ENCODE results near the gene PANK4. TPM values are rescaled to one million over a fixed set of nuclear protein-coding genes. Genes with fewer than 3 reads are reported as not detected.
A peak's percentile ranks its signal among the peaks of the same experiment; 100 is the strongest.

PANK4 gene
- polyA plus RNA-seq, 3 donors from 2014 or later: 9.1 to 23.3 (median 9.8) TPM

DNA sequence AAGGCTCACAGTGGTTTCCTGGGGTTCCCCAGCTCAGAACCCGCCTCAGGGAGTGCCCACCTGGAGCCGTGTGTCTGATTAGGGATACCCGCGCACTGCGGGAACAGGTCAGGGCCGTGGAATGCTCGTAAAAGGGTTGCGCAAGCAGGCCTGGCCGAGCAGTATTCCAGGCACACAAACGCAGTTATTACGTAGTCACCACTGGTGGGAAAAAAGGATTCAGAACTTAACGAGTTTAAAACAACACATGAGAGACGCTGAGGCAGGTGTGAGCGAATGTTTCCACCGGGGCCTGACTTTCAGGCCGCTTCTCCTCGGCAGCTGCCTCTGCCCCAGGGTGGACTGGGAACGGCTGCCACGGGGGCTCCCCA lies 32.1 kb downstream of the PANK4 start:
- Mint-ChIP-seq H3K27ac (peak overlapping the region in 5 of 6 donors; percentile 75 to 88 (median 77)), H3K4me1 (peaks cover 31 to 36% of the 10 kb centered on the region in 2 donors), H3K9me3 (no peaks in the 10 kb centered on the region)

DNA sequence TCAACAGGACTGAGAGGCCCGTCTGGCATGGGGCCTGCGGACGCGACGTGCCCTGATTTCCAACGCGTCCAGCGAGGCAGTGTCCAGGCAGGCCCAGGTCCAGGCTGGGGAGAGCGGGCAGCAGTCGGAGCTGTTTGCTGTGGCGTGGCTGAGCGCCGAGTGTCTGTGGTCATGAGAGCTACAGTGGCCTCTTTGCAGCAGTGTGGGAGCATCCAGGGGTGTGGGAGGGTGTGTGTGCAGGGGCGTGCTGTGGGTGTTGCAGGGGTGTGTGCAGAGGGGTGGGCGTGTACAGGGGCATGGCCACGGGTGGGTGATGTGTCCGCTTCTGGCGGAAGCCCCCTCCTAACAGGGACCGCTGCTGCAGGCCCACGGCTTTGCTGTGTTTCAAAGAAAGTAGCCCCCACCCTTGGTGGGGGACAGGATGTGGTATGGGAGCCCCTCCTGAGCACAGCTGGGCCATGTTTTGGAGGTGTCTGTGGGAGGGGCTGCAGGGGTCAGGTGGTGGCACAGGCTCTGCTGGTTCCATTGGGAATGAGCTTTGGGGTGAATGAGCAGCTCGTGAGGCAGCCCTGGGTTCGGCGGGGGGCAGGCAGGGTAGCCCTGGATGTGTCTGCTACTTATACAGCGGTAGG lies 32.6 kb downstream of the PANK4 start:
- H3K4me1 Mint-ChIP-seq: peaks cover 28 to 32% of the 10 kb centered on the region in 2 donors
- H3K4me3 Mint-ChIP-seq: peak overlapping the region in 4 of 5 donors; percentile 47 to 61 (median 52)
- peaks cover 0 to 4% (median 0%) of the 10 kb centered on the region in 3 donors for H3K27me3 Mint-ChIP-seq (ENCODE audit: low read depth in 3 of 3)

More for the DNA sequence above, 32.1 kb downstream of the PANK4 start:
- Mint-ChIP-seq H3K27me3 (ENCODE audit: low read depth in 3 of 3) (peaks cover 0 to 4% (median 0%) of the 10 kb centered on the region in 3 donors), H3K36me3 (peaks cover 0 to 9% (median 6%) of the 10 kb centered on the region in 3 donors), H3K4me3 (peak overlapping the region in 2 of 5 donors; percentile 47 to 61)
- no peak for DNase-seq

DNA sequence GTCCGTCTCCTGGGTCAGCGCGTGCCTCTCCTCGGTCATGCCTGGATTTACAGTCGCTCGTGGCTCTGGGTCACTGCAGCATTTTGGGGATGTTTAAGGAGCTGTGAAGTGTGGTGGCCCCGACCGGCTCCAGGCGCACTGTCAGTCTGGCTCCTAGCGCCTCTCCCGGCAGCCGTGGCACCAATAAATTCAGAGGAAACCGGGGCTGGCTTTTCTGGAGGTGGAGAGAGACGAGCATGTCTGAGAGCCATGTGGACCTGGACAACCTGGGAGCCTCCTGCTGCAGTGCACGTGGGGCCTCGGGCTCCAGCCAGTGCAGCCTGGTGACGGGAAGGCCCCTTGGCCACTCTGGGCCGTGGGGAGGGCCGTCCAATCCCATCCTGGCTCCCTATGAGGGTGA lies 33.2 kb downstream of the PANK4 start:
- Mint-ChIP-seq H3K36me3 (peaks cover 6 to 19% (median 17%) of the 10 kb centered on the region in 3 donors), H3K9me3 (peaks cover 0 to 4% (median 1%) of the 10 kb centered on the region in 6 donors), H3K27ac (peak overlapping the region in 1 of 6 donors; percentile 75), H3K4me3 (peak overlapping the region in 2 of 5 donors; percentile 21 to 61), H3K27me3 (ENCODE audit: low read depth in 3 of 3) (peaks cover 0 to 4% (median 0%) of the 10 kb centered on the region in 3 donors), H3K4me1 (peaks cover 28 to 32% of the 10 kb centered on the region in 2 donors)
- no peak for DNase-seq

More for the DNA sequence above, 32.6 kb downstream of the PANK4 start:
- peaks cover 2 to 14% (median 11%) of the 10 kb centered on the region in 3 donors for H3K36me3 Mint-ChIP-seq
- peak; percentile 37 to 42 (median 40) for DNase-seq
- H3K27ac Mint-ChIP-seq: peak overlapping the region; percentile 75 to 89 (median 82)
- peaks cover 0 to 3% (median 0%) of the 10 kb centered on the region in 6 donors for H3K9me3 Mint-ChIP-seq

DNA sequence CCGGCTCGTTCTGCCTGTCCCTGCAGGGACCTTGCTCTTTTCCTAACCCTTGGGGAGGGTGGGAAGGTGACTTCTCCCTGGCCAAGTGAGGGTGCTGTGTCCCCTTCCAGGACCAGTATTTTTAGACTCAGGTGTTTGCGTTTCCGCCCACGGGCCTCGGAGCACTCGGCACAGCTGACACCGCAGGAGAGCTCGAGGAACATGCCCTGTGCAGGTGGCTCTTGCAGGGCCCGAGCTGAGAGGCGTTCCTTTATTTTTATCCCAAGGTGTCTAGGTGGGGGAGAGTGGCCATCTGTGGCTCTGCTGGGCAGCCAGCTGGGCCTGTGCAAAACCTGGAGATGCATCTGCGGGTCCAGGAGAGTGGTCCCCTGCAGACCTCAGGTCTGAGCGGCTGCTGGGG lies 34.3 kb downstream of the PANK4 start:
- Mint-ChIP-seq H3K36me3 (peaks cover 10 to 24% (median 24%) of the 10 kb centered on the region in 3 donors), H3K4me3 (no peak overlapping the region), H3K4me1 (peaks cover 28 to 29% of the 10 kb centered on the region in 2 donors), H3K27ac (no peak overlapping the region), H3K9me3 (peaks cover 0 to 4% (median 1%) of the 10 kb centered on the region in 6 donors), H3K27me3 (ENCODE audit: low read depth in 3 of 3) (peaks cover 0 to 4% (median 3%) of the 10 kb centered on the region in 3 donors)
- DNase-seq: no peak

DNA sequence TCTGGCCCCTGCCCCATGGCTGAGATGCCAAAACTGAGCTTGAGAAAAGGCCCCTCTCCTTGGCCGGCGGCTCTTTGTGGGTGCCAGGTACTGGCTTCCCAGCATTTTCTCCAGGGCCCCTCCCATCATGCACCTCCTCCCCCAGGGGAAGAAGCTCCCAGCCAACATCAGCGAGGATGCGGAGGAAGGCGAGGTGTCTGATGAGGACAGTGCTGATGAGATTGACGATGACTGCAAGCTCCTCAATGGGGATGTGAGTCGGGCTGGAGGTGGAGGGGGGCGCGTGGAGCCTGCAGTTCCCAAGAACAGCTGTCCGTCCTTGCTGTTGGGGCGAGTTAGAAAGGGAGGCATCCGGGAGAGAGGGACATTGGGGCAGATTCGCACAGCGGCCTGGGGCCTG lies 36.8 kb downstream of the PANK4 start:
- Mint-ChIP-seq H3K4me3 (no peak overlapping the region), H3K36me3 (peaks cover 10 to 24% (median 24%) of the 10 kb centered on the region in 3 donors), H3K9me3 (peaks cover 0 to 4% (median 1%) of the 10 kb centered on the region in 6 donors), H3K27ac (no peak overlapping the region), H3K4me1 (peaks cover 15 to 16% of the 10 kb centered on the region in 2 donors), H3K27me3 (ENCODE audit: low read depth in 3 of 3) (peaks cover 0 to 4% (median 3%) of the 10 kb centered on the region in 3 donors)
- no peak for DNase-seq

DNA sequence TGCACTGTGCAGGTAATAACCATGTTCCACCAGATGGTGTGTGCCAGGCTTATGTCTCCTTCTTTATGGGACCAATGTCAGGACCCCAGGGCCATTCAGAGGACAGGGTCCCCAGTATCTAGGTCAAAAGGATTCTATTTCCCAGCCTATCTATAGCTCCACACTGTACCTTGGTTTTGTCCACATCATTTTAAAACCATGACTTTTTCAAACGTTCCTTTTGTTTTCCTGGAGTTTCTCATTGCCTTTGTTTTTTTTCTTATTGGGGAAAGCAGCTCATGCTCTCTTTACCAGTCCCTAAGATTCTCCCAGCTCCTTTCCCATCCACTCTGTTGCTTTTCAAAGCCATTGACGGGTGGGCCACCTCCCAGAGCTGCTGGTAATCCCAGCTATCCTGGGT lies 37.7 kb downstream of the PANK4 start:
- peaks cover 0 to 4% (median 1%) of the 10 kb centered on the region in 6 donors for H3K9me3 Mint-ChIP-seq
- H3K36me3 Mint-ChIP-seq: peaks cover 10 to 24% (median 24%) of the 10 kb centered on the region in 3 donors
- DNase-seq: no peak
- peaks cover 0 to 4% (median 3%) of the 10 kb centered on the region in 3 donors for H3K27me3 Mint-ChIP-seq (ENCODE audit: low read depth in 3 of 3)
- peaks cover 13 to 15% of the 10 kb centered on the region in 2 donors for H3K4me1 Mint-ChIP-seq
- no peak overlapping the region for H3K27ac Mint-ChIP-seq
- no peak overlapping the region for H3K4me3 Mint-ChIP-seq

DNA sequence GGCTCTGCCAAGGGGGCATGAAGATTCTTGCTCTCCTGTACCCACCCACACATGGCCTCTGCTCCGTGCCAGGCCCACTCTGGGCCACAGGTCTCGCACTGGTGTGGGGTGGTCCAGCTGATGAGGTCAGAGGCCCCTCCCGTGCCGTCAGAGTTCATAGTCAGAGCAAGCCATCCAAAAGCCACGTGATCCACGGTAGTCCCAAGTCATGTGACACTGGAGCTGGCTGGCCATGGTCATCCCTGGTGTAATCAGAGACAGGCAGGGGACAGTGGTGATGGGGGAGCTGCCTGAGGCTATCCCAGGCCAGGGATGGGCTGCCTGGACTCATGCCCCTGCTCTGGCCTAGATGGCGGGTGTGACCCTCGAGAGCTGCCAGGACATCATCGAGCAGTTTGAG lies 39.8 kb downstream of the PANK4 start:
- H3K9me3 Mint-ChIP-seq: peaks cover 0 to 4% (median 1%) of the 10 kb centered on the region in 6 donors
- H3K27me3 Mint-ChIP-seq (ENCODE audit: low read depth in 3 of 3): peaks cover 0 to 3% (median 2%) of the 10 kb centered on the region in 3 donors
- H3K4me3 Mint-ChIP-seq: no peak overlapping the region
- peaks cover 5 to 7% of the 10 kb centered on the region in 2 donors for H3K4me1 Mint-ChIP-seq
- H3K27ac Mint-ChIP-seq: no peak overlapping the region
- H3K36me3 Mint-ChIP-seq: peaks cover 10 to 24% (median 24%) of the 10 kb centered on the region in 3 donors
- no peak for DNase-seq

DNA sequence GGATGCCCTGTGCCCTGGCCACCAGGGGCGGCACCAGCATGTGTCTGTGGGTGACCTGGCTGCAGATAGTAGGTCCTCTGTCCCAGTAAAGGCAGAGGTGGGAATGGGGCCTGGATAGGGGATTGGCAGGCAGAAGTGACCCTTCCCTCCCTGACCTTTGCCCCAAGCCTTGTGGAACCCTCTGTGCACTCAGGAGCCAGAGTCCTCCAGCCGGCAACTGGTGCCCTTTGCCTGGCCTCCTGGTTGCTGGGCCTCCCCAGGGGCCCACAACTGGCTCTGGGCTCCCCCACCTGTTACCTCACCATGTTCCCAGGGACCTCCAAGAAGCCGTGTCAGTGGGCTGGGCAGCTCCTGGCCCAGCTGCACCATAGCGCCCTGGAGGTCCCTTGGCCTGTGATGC lies 40.4 kb downstream of the PANK4 start:
- H3K9me3 Mint-ChIP-seq: peaks cover 0 to 4% (median 1%) of the 10 kb centered on the region in 6 donors
- no peak for DNase-seq
- no peak overlapping the region for H3K4me3 Mint-ChIP-seq
- peaks cover 0 to 3% (median 2%) of the 10 kb centered on the region in 3 donors for H3K27me3 Mint-ChIP-seq (ENCODE audit: low read depth in 3 of 3)
- H3K4me1 Mint-ChIP-seq: peaks cover 5 to 7% of the 10 kb centered on the region in 2 donors
- peaks cover 10 to 22% (median 19%) of the 10 kb centered on the region in 3 donors for H3K36me3 Mint-ChIP-seq
- H3K27ac Mint-ChIP-seq: no peak overlapping the region

DNA sequence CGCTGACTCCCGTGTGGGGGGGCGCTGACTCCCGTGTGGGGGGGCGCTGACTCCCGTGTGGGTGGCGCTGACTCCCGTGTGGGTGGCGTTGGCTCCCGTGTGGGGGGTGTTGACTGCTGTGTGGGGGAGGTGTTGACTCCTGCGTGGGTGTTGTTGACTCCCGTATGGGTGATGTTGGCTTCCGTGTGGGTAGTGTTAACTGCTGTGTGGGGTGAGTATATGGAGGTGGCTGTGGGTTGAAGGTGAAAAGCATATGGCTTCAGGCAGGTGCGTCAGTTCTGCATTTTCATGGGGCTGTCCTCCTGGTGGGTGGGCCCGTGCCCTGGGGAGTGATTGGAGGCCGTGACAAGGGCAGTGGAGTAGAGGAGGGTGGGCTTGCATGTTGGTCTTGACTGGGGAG lies 42.4 kb downstream of the PANK4 start:
- Mint-ChIP-seq H3K27ac (peak overlapping the region in 3 of 6 donors; percentile 13 to 50 (median 46)), H3K36me3 (peaks cover 10 to 15% (median 12%) of the 10 kb centered on the region in 3 donors), H3K27me3 (ENCODE audit: low read depth in 3 of 3) (peaks cover 0 to 3% (median 0%) of the 10 kb centered on the region in 3 donors), H3K9me3 (peaks cover 0 to 4% (median under 1%) of the 10 kb centered on the region in 6 donors), H3K4me1 (peaks cover 5 to 7% of the 10 kb centered on the region in 2 donors), H3K4me3 (no peak overlapping the region)
- no peak for DNase-seq

DNA sequence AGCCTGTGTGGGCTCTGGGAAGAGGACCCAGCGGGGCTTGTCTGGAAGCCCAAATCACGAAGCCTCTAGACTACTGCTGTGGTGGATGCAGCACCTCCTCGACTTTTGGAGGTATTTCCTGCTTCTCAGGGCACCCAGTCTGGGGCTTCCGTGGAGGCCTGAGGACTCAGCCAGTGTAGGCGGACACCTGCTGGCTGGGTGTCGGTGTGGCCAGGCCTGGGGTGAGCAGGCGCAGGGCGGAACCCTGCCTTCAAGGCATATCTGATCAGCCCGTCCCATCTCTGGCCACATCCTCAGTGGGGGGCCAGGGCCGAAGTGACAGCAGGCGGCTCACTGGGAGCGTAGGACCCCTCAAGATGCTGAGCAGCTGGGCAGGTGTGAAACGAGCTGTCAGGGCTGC lies 43.4 kb downstream of the PANK4 start:
- no peak for DNase-seq
- peaks cover 0 to 3% (median 0%) of the 10 kb centered on the region in 3 donors for H3K27me3 Mint-ChIP-seq (ENCODE audit: low read depth in 3 of 3)
- H3K9me3 Mint-ChIP-seq: no peaks in the 10 kb centered on the region
- no peak overlapping the region for H3K27ac Mint-ChIP-seq
- peaks cover 5 to 7% of the 10 kb centered on the region in 2 donors for H3K4me1 Mint-ChIP-seq
- H3K4me3 Mint-ChIP-seq: no peak overlapping the region
- H3K36me3 Mint-ChIP-seq: peaks cover 3 to 5% (median 3%) of the 10 kb centered on the region in 3 donors

DNA sequence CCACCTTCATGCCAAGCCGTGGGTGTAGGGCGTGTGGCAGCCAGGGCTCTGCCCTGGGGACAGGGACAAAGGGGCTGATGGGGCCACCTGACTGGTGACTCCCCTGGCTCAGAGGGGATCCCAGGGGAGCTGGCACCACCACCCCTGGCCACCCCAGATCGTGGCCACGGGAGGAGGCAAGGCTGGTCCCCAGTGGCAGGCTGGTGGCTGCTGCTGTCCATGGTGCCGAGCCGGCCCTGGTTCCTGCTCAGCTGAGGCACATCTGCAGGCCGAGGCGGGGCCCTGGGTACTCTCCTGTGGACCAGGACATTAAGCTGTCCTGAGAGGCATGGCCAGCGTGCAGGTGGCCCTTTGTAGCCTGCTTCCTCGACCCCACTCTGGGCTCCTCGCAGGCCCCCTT lies 43.8 kb downstream of the PANK4 start:
- H3K36me3 Mint-ChIP-seq: peaks cover 0 to 2% (median 0%) of the 10 kb centered on the region in 3 donors
- H3K27me3 Mint-ChIP-seq (ENCODE audit: low read depth in 3 of 3): no peaks in the 10 kb centered on the region
- no peaks in the 10 kb centered on the region for H3K9me3 Mint-ChIP-seq

DNA sequence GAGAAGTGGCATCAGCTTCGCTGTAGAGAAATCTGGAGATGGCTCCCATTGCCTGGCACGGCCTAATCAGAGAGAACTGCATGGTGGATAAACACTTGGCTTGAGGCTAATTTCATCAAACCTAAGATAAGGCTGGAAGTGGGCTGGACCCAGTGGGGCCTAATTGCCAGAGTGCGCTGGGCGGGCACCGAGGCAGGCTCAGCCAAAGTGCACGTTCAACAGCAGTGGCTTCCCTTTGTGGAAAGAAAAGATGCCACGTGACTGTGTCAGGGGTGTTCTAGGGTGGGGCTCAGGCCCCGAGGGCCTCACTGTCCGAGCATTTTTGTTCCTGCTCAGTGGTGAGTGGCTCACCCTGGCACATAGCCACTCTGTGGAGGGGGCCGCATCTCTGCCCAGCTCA lies 44.5 kb downstream of the PANK4 start:
- Mint-ChIP-seq H3K4me1 (peaks cover 5 to 7% of the 10 kb centered on the region in 2 donors), H3K9me3 (no peaks in the 10 kb centered on the region), H3K27me3 (ENCODE audit: low read depth in 3 of 3) (no peaks in the 10 kb centered on the region), H3K36me3 (no peaks in the 10 kb centered on the region), H3K4me3 (no peak overlapping the region), H3K27ac (no peak overlapping the region)
- no peak for DNase-seq

More for the DNA sequence above, 43.8 kb downstream of the PANK4 start:
- Mint-ChIP-seq H3K4me3 (no peak overlapping the region), H3K27ac (no peak overlapping the region), H3K4me1 (peaks cover 5 to 7% of the 10 kb centered on the region in 2 donors)
- no peak for DNase-seq

DNA sequence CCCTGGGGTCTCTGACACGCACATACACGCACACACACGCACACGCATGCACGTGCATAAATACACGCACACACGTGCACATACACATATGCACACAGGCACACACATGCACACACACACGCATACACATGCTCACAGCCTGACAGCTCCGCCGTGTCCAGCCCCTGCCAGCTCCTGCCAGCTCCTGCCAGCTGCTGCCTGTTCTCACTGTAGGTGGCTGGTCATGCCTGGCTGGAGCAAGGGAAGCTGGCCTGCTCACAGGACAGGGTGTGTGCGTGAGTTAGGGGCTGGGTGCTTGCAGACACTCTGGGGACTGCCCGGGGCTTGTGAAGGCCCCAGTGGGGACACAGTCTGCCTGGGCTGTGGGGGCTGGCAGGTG lies 45.4 kb downstream of the PANK4 start:
- Mint-ChIP-seq H3K4me3 (no peak overlapping the region), H3K27ac (no peak overlapping the region), H3K9me3 (no peaks in the 10 kb centered on the region), H3K4me1 (peaks cover 5 to 7% of the 10 kb centered on the region in 2 donors), H3K27me3 (ENCODE audit: low read depth in 3 of 3) (no peaks in the 10 kb centered on the region), H3K36me3 (no peaks in the 10 kb centered on the region)
- no peak for DNase-seq

DNA sequence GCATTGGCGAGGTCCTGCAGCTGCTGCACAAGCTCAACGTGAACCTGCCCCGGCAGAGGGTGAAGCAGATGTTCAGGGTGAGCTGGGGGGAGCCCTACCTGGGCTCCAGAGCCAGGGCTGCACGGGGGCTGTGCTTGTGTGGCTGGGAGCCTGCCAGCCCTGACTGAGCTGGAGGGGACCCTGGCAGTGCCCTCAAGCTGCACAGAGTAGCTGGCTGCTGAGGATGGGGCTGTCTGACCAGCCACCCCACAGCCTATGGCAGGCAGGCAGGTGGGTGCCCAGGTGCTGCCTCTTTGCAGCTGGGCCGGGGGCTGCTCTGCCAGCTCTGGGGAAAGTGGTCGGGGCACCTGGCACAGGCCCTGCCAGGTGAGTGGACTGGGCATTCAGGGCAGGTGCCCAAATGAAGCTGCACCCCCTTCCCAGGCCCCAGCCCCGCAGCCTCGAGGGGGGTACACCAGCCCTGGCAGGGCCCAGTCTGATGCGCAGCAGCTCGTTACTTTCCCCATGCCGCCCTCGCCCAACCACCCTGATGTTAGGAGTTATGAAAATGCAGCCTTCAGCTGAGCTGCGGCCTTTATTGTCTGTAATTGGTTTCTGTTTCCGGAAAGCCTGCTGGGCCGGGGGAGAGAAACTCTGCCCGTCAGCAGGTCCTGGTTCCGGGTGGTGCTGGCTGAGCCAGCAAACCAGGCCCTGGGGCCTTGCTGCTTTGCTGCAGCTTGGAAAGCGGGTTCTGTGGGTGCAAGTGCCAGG lies 46.0 kb downstream of the PANK4 start:
- no peak for DNase-seq
- H3K4me3 Mint-ChIP-seq: no peak overlapping the region
- no peaks in the 10 kb centered on the region for H3K9me3 Mint-ChIP-seq
- H3K27ac Mint-ChIP-seq: no peak overlapping the region
- no peaks in the 10 kb centered on the region for H3K27me3 Mint-ChIP-seq (ENCODE audit: low read depth in 3 of 3)
- peaks cover 5 to 7% of the 10 kb centered on the region in 2 donors for H3K4me1 Mint-ChIP-seq
- no peaks in the 10 kb centered on the region for H3K36me3 Mint-ChIP-seq
